ENCODE measurements around the gene SLC9A2. TPM values are rescaled to one million over a fixed set of nuclear protein-coding genes. Genes with fewer than 3 reads are reported as not detected.
A peak's percentile ranks its signal among the peaks of the same experiment; 100 is the strongest.

The SLC9A2 gene
- total RNA-seq, 1 experiment from 2014 or later, result 0.09 TPM

- H3K4me1 Mint-ChIP-seq (ENCODE audit: insufficient read depth, unreplicated experiment), result no peaks in the 10 kb centered on the region
- H3K9me3 Mint-ChIP-seq (ENCODE audit: unreplicated experiment), result no peaks in the 10 kb centered on the region
- CTCF ChIA-PET, result interaction anchor here (0.7 to 10.3 kb wide), 4 partner anchors 34 to 175 kb away, joined by 3 to 291 read pairs (median 12); partner anchors contain the start of gene SLC9A4
- POLR2A ChIA-PET, result no interaction called here
- peak overlapping the region; percentile 50 for H3K4me3 Mint-ChIP-seq (ENCODE audit: unreplicated experiment)
- peaks cover 67% of the 10 kb centered on the region for H3K27me3 Mint-ChIP-seq (ENCODE audit: insufficient read depth, unreplicated experiment)
- no TSS peak for BruUV-seq (replicated peaks)
- intact Hi-C loops (cut with micrococcal nuclease), result loop anchor here (10.0 kb wide), 1 partner anchor 186 kb away; no protein-coding TSS in a partner anchor
- TF ChIP-seq, protein P1, sequence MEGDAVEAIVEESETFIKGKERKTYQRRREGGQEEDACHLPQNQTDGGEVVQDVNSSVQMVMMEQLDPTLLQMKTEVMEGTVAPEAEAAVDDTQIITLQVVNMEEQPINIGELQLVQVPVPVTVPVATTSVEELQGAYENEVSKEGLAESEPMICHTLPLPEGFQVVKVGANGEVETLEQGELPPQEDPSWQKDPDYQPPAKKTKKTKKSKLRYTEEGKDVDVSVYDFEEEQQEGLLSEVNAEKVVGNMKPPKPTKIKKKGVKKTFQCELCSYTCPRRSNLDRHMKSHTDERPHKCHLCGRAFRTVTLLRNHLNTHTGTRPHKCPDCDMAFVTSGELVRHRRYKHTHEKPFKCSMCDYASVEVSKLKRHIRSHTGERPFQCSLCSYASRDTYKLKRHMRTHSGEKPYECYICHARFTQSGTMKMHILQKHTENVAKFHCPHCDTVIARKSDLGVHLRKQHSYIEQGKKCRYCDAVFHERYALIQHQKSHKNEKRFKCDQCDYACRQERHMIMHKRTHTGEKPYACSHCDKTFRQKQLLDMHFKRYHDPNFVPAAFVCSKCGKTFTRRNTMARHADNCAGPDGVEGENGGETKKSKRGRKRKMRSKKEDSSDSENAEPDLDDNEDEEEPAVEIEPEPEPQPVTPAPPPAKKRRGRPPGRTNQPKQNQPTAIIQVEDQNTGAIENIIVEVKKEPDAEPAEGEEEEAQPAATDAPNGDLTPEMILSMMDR (IDR thresholded peaks at IDR 0.05; ENCODE audit: unreplicated experiment), result no peak
- H3K27ac Mint-ChIP-seq (ENCODE audit: low read depth, unreplicated experiment), result no peak overlapping the region
- peak; percentile 11 for DNase-seq (ENCODE audit: unreplicated experiment)
- no peaks in the 10 kb centered on the region for H3K36me3 Mint-ChIP-seq (ENCODE audit: insufficient read depth, unreplicated experiment)
Observed at GRCh38 chr2:102618452-102619413, 620 bp upstream of the SLC9A2 start.

DNA sequence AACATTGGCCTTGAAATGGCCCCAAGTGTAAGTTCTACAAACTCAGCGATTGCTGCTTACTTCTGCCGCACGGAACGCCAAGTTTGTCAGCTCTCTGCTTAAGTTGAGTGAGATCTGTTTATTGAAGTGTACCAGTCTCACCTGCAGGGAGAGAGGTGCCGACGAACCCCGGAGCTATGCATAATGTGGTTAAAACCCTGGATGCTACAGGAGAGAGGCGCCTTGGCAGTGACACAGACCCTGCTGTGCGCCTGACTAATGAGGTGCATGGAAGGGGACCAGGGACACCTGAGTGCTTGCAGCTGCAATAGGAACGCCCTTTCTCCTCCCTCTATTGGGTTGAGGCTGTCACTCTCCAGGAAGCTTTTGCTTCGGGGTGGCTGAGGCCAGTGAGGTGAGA, 979 bp downstream of the SLC9A2 start:
- H3K27ac Mint-ChIP-seq (ENCODE audit: low read depth, unreplicated experiment), result no peak overlapping the region

GRCh38 chr2:102621630-102622029, 2.3 kb downstream of the SLC9A2 start:
- Mint-ChIP-seq H3K27me3 (ENCODE audit: insufficient read depth, unreplicated experiment) (peaks cover 64% of the 10 kb centered on the region), H3K27ac (ENCODE audit: low read depth, unreplicated experiment) (no peak overlapping the region), H3K9me3 (ENCODE audit: unreplicated experiment) (no peaks in the 10 kb centered on the region), H3K4me3 (ENCODE audit: unreplicated experiment) (no peak overlapping the region), H3K36me3 (ENCODE audit: insufficient read depth, unreplicated experiment) (no peaks in the 10 kb centered on the region), H3K4me1 (ENCODE audit: insufficient read depth, unreplicated experiment) (no peaks in the 10 kb centered on the region)
- BruUV-seq (replicated peaks), result no TSS peak
- intact Hi-C loops (cut with micrococcal nuclease), result no loop called here
- ChIA-PET CTCF (interaction anchor here (0.5 kb wide), 2 partner anchors 184 to 762 kb away, joined by 3 read pairs; no protein-coding TSS in a partner anchor), POLR2A (no interaction called here)
- TF ChIP-seq, protein P1 (IDR thresholded peaks at IDR 0.05; ENCODE audit: unreplicated experiment), result no peak
- no peak for DNase-seq (ENCODE audit: unreplicated experiment)

More for the DNA sequence above, 979 bp downstream of the SLC9A2 start:
- TF ChIP-seq, protein P1 (IDR thresholded peaks at IDR 0.05; ENCODE audit: unreplicated experiment), result no peak
- Mint-ChIP-seq H3K36me3 (ENCODE audit: insufficient read depth, unreplicated experiment) (no peaks in the 10 kb centered on the region), H3K4me1 (ENCODE audit: insufficient read depth, unreplicated experiment) (no peaks in the 10 kb centered on the region), H3K27me3 (ENCODE audit: insufficient read depth, unreplicated experiment) (peaks cover 65% of the 10 kb centered on the region), H3K9me3 (ENCODE audit: unreplicated experiment) (no peaks in the 10 kb centered on the region), H3K4me3 (ENCODE audit: unreplicated experiment) (peak overlapping the region; percentile 55)
- BruUV-seq (replicated peaks), result no TSS peak
- DNase-seq (ENCODE audit: unreplicated experiment), result no peak
- POLR2A ChIA-PET, result no interaction called here
- CTCF ChIA-PET, result interaction anchor here (0.5 to 1.0 kb wide), 3 partner anchors 147 to 435 kb away, joined by 3 to 7 read pairs (median 3); partner anchors contain the start of gene SLC9A4
- intact Hi-C loops (cut with micrococcal nuclease), result no loop called here

- no TSS peak for BruUV-seq (replicated peaks)
- H3K36me3 Mint-ChIP-seq (ENCODE audit: insufficient read depth, unreplicated experiment), result no peaks in the 10 kb centered on the region
- H3K27me3 Mint-ChIP-seq (ENCODE audit: insufficient read depth, unreplicated experiment), result peaks cover 64% of the 10 kb centered on the region
- ChIA-PET POLR2A (no interaction called here), CTCF (no interaction called here)
- no peak for DNase-seq (ENCODE audit: unreplicated experiment)
- no peak overlapping the region for H3K27ac Mint-ChIP-seq (ENCODE audit: low read depth, unreplicated experiment)
- TF ChIP-seq, protein P1 (IDR thresholded peaks at IDR 0.05; ENCODE audit: unreplicated experiment), result no peak
- intact Hi-C loops (cut with micrococcal nuclease), result no loop called here
- no peaks in the 10 kb centered on the region for H3K9me3 Mint-ChIP-seq (ENCODE audit: unreplicated experiment)
- no peak overlapping the region for H3K4me3 Mint-ChIP-seq (ENCODE audit: unreplicated experiment)
- no peaks in the 10 kb centered on the region for H3K4me1 Mint-ChIP-seq (ENCODE audit: insufficient read depth, unreplicated experiment)
Observed at GRCh38 chr2:102622646-102623045, 3.3 kb downstream of the SLC9A2 start.

Data from MCF 10A (cell line).